NB4 (cell line): ENCODE results near the gene TAGLN3.

ENCODE experiments used
- DNase-seq: peaks from one replicate; pipeline ENCODE4 v3.0.0; 2010; ENCODE audit warnings: low read depth
- H3K4me3 ChIP-seq: one replicate; pipeline ENCODE4 v1.5.1; 2011; ENCODE audit warnings: mild to moderate bottlenecking, low read depth, low read length, moderate library complexity
- MAX ChIP-seq: IDR thresholded peaks from 2 replicates; pipeline ENCODE4 v1.6.1; 2011; ENCODE audit warnings: low read depth, low read length
- MYC ChIP-seq: IDR thresholded peaks from 2 replicates; pipeline ENCODE4 v1.6.1; 2011; ENCODE audit warnings: low read depth, low read length
- POLR2A ChIP-seq: IDR thresholded peaks from 2 replicates; pipeline ENCODE4 v1.6.1; 2011; ENCODE audit warnings: mild to moderate bottlenecking; ENCODE audit not compliant: insufficient read length; ENCODE audit errors: extremely low read depth
- TF ChIP-seq, protein P1 (sequence below): IDR thresholded peaks from one replicate; pipeline ENCODE4 v1.5.1; 2012; ENCODE audit warnings: low read depth, low read length

The TAGLN3 gene

DNA sequence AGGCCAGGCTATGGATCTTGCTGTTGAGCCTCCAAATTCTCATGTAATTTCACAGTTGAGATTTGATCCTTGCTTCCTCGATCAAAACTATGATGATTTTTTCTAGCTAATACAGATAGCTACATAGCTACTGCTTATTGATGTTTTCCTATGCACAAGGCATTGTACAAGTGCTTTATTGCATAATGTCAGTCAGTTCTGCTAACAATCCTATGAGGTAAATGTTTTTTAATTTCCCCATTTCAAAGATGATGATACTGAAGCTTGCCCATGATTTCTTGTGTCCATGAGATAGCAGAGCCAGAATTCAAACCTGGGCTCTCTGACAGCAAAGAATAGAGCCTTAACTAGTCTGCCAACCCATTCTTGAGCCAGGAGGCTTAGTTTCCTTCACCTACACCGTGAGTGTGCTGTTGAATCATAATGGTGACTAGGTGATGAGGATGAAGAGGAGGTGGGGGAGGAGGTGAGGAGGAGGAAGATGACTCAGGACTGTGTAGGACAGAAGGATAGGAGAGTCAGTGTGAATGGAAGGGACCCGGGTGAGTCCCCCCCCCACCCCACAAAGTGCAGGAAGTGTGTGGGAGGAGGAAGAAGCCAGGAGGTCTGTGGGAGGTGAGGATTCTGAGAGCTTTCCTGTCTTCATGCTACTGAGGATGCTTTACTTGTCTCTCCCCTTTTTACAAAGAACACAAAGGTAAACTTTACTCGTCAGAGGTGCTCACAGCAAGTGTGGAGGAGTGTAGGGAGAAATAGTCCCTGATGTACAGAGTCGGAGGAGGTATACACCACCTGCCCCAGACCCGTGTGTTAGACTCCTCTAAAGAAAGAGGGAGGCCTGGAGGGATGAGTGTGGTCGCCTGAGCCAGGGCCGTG, 3.6 kb downstream of the TAGLN3 start:
- peak; percentile 6 for DNase-seq
- no peak overlapping the region for H3K4me3 ChIP-seq
- TF ChIP-seq MAX (no peak), POLR2A (no peak), MYC (no peak)
- TF ChIP-seq, protein P1, sequence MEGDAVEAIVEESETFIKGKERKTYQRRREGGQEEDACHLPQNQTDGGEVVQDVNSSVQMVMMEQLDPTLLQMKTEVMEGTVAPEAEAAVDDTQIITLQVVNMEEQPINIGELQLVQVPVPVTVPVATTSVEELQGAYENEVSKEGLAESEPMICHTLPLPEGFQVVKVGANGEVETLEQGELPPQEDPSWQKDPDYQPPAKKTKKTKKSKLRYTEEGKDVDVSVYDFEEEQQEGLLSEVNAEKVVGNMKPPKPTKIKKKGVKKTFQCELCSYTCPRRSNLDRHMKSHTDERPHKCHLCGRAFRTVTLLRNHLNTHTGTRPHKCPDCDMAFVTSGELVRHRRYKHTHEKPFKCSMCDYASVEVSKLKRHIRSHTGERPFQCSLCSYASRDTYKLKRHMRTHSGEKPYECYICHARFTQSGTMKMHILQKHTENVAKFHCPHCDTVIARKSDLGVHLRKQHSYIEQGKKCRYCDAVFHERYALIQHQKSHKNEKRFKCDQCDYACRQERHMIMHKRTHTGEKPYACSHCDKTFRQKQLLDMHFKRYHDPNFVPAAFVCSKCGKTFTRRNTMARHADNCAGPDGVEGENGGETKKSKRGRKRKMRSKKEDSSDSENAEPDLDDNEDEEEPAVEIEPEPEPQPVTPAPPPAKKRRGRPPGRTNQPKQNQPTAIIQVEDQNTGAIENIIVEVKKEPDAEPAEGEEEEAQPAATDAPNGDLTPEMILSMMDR: no peak

GRCh38 chr3:112003321-112004080, 4.8 kb downstream of the TAGLN3 start:
- DNase-seq: no peak
- H3K4me3 ChIP-seq: no peak overlapping the region
- TF ChIP-seq MYC: no peak
- TF ChIP-seq POLR2A: no peak
- no peak for TF ChIP-seq MAX
- TF ChIP-seq, protein P1: no peak

DNA sequence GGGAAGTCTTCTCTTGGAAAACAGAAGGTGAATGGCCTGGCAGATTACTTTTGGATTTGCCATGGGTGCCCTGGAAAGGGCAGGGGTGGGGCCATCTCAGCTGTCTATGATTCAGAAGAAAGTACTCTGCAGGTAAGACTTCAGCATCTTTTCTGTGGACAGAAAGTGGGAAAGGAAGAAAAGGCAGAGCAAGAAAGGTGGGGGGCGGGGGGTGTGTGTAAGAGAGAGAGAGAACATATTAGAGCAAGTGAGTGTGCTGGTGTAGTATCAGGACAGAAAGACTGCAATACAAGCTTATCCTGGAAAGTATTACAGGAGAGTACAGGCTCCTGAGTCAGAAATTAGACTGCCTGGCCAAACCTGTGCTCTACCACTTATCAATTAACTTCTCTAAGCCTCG, 5.5 kb downstream of the TAGLN3 start:
- no peak for DNase-seq
- no peak for TF ChIP-seq MAX
- TF ChIP-seq POLR2A: no peak
- TF ChIP-seq, protein P1: no peak
- no peak for TF ChIP-seq MYC
- no peak overlapping the region for H3K4me3 ChIP-seq

DNA sequence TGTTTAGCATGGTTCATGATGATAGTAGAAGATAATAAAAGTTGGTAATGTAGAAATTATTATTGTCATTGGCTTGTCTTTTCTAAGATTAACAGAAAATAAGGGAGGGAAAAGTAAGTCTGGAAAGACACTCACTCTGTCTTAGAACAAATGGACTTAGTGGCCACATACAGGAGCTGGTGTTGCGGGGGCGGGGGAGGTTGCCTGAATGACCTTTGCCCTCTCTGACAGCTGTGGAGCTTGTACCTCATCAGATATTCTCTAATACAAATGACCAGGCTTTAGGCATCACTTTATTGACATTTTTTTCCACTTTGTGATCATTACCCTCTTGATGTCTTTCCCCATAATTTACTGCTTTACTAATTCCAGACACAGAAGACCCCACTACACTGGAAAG, 5.9 kb downstream of the TAGLN3 start:
- no peak overlapping the region for H3K4me3 ChIP-seq
- DNase-seq: no peak
- no peak for TF ChIP-seq MAX
- no peak for TF ChIP-seq POLR2A
- TF ChIP-seq, protein P1: no peak

DNA sequence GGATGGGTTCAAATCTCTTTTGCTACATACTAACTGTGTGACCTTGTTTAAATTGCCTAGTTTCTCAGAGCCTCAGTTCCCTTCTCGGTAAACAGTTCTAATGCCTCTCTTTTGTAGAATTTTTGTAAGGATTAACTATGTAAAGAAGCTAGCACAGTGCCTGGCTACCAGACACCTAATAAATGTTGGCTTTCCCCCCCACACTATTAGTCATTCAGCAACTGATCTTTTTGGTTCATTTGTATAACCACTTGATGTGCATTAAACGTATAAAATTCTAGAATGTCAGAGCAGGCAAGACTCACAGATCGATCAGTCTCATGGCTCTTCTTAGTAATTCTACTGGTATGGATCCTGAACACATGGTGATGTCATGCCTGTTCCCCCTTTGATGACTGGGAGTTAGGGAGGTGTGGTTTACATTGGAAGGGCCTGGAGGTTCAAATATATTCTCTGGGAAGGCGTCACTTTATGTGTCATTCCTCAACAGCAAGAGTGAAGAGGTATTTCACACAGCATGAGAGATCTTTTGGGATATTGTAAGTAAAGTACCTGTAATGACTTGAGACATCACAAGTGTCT, 6.5 kb downstream of the TAGLN3 start:
- DNase-seq: no peak
- TF ChIP-seq MAX (no peak), POLR2A (no peak), MYC (no peak)
- TF ChIP-seq, protein P1: no peak
- no peak overlapping the region for H3K4me3 ChIP-seq
